GM18907 (cell line): ENCODE data around the gene FUBP1.
"Not testable (repeated sequence)": the region's sequence is repeated elsewhere in the genome, so short reads cannot be mapped to it uniquely, and the experiment has no call there.

Experiments used
- ATAC-seq: cut with Tn5 transposase; IDR thresholded peaks from one replicate; pipeline ENCODE4 v1.9.1; 2021; ENCODE audit warnings: mild to moderate bottlenecking, moderate library complexity; ENCODE audit not compliant: unreplicated experiment

The FUBP1 gene

GRCh38 chr1:77951328-77951727 lies 27.5 kb downstream of the FUBP1 start:
- ATAC-seq, result no peak

GRCh38 chr1:77950873-77951272 lies 28.0 kb downstream of the FUBP1 start:
- peak; percentile 51 for ATAC-seq

- peak; percentile 41 for ATAC-seq
Observed at GRCh38 chr1:77948841-77949424, 29.9 kb downstream of the FUBP1 start.

- no peak for ATAC-seq
Observed at GRCh38 chr1:77945345-77945744, 33.5 kb downstream of the FUBP1 start.

- no peak for ATAC-seq
Observed at GRCh38 chr1:77942400-77943140, 36.3 kb downstream of the FUBP1 start.

GRCh38 chr1:77940921-77941570 lies 37.8 kb downstream of the FUBP1 start:
- no peak for ATAC-seq

GRCh38 chr1:77938651-77939050 lies 40.2 kb downstream of the FUBP1 start:
- ATAC-seq, result no peak

- no peak for ATAC-seq
Observed at GRCh38 chr1:77929806-77930205, 49.1 kb downstream of the FUBP1 start.

GRCh38 chr1:77927414-77927813 lies 51.5 kb downstream of the FUBP1 start:
- no peak for ATAC-seq

GRCh38 chr1:77926561-77927357 lies 52.1 kb downstream of the FUBP1 start:
- ATAC-seq, result peak; percentile 50

GRCh38 chr1:77925956-77926355 lies 52.9 kb downstream of the FUBP1 start:
- ATAC-seq, result no peak

GRCh38 chr1:77925518-77925917 lies 53.4 kb downstream of the FUBP1 start:
- ATAC-seq, result no peak

GRCh38 chr1:77918918-77919317 lies 60.0 kb downstream of the FUBP1 start:
- ATAC-seq, result not testable (repeated sequence)

GRCh38 chr1:77910116-77910515 lies 68.8 kb downstream of the FUBP1 start:
- ATAC-seq, result no peak

GRCh38 chr1:77906624-77907023 lies 72.2 kb downstream of the FUBP1 start:
- ATAC-seq, result no peak

GRCh38 chr1:77906019-77906545 lies 72.8 kb downstream of the FUBP1 start:
- ATAC-seq, result no peak

GRCh38 chr1:77905603-77906002 lies 73.3 kb downstream of the FUBP1 start:
- ATAC-seq, result no peak

GRCh38 chr1:77900687-77901293 lies 78.1 kb downstream of the FUBP1 start:
- no peak for ATAC-seq

- ATAC-seq, result no peak
Observed at GRCh38 chr1:77899647-77900320, 79.1 kb downstream of the FUBP1 start.
